C1 segment of cervical spinal cord (tissue), 14 donors: Measurements from ENCODE around the gene FGF12.
A peak's percentile ranks its signal among the peaks of the same experiment; 100 is the strongest.

Experiments used
- DNase-seq, 14 donors: peaks; one replicate each; lab custom pipeline; 2025; lab: John Stamatoyannopoulos, UW

Gene FGF12

DNA sequence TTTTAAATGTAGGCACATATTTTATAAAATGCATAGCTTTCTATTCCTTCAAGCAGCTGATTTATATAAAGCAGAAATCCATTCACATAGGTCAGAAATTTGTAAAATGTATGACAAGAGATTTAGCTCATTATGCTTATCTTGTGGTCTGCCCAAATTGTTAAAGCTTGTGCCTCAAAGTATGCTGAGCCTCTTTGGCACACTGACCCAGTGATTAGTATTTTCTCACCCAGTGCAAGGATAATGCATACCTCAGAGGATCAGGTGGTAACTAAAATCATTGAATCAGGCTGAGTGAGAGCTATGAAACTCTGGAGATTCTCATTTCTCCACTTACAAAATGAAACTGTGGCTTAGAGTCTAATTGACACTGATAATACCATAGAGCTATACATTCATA is 533.3 kb downstream of the FGF12 start:
- DNase-seq: no peak

DNA sequence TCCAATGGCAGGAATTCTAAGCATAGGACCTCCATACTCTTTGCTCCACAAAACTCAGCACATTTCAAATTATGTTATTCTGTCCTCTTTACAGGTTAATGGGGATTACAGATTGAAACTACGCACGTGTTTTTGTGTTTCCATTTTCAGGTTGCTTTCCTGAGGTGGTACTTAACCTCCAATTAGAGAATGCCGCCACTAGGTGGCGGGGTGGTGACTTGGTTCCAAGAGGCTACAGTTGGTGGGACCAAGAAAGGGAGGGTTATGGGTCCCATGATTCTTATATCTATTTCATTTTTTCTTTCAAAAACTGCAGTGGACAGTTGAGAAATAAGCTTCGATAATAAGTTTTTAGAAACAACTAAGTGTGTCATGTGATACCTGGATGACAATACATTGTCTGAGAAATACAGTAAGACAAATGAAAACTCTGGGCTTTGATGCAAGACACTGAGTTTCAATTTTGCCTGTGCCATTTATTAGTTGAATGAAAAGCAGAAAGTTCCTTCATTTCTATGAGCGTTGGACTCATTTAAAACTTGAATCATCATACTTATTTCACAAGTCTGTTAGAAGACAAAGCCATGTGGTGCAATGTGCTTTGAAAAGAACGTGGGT is 539.0 kb downstream of the FGF12 start:
- peak in 4 of 14 donors; percentile 1 to 16 (median 8) for DNase-seq

DNA sequence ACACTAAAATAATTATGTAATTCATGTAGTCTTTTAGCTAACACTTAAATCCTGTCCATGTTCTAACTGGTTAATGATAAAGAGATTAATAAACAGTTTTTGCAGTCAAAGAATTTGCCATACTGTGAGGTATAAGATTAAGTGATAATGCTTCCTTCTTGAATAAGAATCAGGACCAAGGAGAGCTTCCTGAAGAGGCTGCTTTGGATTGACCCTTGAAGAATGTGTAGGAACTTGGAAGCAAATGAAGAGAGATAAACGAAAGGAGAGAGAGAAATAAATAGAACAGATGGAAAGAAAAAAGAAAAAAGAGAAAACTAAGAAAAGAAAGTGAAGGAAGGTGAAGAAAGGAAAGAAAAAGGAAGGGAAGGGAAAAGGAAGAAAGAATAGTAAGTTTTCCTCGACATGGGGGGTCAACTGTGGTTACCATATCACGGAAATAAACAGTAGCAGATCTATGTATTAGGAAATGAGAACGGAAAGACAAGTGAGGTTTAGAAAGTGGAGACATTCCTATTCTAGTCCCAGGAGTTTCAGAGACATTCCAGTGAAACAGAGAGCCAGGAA is 539.8 kb downstream of the FGF12 start:
- no peak for DNase-seq

DNA sequence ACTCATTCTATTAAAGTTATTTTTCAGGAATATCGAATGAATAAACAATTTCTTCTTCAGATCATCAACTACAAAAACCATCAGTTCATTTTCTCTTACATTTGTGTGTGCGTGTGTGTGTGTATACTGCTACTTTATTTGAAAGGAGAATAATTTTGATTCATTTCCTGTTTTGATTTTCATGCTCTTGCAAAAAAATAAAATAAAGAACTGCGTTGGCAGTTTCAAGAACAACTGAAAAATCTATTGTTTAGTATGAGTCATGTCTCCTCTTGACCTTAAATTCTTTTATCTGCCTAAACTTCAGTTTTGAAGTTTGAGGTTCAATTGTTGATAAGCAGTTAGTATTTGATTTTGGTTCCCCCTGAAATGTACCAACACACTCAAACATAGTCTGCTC is 540.8 kb downstream of the FGF12 start:
- no peak for DNase-seq

GRCh38 chr3:192186045-192186444 is 541.3 kb downstream of the FGF12 start:
- no peak for DNase-seq

DNA sequence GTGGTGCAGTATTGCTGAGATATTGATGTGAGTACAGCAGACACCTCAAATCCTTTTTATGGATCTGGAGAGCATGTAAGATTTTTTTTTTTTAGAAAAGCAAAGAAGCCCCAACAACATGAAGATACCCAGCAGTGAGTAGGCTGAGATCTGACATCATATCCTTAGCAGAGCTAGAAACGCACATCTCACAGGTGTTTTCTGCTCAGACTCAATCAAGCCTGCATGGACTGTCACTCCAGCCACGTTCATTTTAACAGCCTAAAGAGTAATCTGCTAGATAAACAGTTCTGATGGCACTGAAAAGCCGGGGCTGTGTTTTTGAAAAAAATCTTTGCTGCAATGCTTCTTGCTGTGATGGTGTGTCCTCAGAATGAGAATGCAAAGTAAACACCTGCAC is 544.2 kb downstream of the FGF12 start:
- no peak for DNase-seq

DNA sequence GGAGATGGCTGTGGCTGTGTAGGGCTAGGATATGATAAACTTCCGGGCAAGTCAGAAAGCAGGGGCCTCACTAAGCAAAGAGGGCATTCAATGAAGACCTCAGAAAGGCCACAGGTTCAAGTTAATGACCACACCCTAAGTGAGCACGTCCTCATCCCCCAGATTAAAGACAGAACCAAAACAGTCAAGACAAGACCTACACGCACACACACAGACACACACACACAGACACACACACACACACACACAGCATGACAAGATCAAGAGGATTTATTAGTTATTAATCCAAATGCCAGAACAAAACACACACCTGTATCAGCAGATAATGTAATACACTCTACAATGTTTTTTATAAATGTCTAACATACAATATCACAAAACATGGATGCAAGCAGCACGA is 546.2 kb downstream of the FGF12 start:
- no peak for DNase-seq

DNA sequence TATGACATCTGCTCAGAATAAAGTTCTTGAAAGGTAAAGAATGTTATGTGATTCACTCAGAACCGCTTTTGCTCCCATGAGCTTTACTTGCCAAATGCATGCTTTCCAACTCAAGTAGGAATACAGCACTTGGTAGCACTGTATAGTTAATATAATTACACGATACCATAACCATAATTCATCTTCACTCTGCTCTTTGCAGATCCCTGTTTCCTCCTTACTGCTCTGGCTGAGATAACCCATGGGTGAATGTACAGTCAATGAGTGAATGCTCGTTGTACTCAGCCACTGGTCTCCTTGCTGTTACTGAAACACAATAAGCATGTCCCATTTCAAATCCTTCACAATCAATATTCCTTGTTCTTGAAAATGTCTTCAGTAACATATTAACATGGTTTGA is 550.0 kb downstream of the FGF12 start:
- no peak for DNase-seq

GRCh38 chr3:192174283-192174682 is 553.1 kb downstream of the FGF12 start:
- DNase-seq: no peak

- no peak for DNase-seq
These were observed 556.1 kb downstream of the FGF12 start for GRCh38 chr3:192171213-192171612.

DNA sequence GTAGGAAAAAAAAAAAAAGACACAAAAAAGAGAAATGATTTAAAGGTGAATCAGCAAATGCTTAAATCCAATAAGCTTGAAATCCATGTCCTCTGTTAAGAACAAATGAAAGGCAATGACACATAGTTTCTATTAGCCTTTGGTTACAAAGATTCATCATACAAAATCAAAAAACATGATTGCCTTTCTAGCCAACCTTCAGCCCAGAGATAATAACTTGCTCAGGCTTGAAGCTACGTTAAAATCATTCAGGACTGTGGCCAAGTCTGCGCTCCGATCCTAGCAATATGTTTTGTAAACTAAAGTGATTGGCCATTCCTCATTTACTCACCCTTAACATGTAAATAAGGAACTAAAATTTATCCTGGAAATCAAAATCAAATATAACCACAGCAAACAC is 556.7 kb downstream of the FGF12 start:
- no peak for DNase-seq

DNA sequence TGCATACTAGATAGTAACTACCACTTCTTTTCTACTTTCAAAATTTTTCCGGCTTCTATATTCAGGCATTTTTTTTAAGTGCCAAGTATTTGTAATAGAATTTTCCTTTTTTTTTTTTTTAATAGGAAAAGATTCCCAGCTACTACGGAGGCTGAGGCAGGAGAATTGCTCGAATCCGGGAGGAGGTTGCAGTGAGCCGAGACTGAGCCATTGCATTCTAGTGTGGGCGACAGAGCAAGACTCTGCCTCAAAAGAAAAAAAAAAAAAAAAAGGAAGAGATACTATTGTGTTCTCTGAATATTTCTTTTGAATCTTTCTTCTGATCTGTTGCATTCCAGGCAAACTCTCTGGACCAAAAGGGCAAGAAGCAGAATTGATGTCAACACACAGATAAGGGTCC is 557.3 kb downstream of the FGF12 start:
- DNase-seq: no peak

GRCh38 chr3:192169332-192169915 is 557.9 kb downstream of the FGF12 start:
- no peak for DNase-seq

GRCh38 chr3:192168202-192168601 is 559.1 kb downstream of the FGF12 start:
- no peak for DNase-seq

- no peak for DNase-seq
These were observed 561.8 kb downstream of the FGF12 start for GRCh38 chr3:192165552-192165951.

GRCh38 chr3:192161661-192162060 is 565.7 kb downstream of the FGF12 start:
- no peak for DNase-seq

DNA sequence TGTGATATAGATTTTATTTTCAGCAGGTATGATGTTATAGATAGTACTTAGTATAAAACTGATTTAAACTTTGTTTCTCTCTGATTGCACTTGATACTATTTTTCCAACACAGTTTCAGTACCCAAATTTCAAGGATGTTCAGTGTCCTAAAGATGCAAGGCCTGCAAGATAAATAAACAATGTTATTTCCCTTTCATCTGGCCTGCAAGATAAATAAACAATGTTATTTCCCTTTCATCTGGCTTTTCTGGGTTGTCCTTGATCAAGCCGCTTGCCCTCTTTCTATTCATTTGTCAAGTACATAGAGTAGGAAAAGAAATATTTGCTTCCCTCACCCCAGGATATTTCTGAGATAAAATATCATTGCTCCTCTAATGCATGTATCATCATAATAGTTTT is 571.0 kb downstream of the FGF12 start:
- no peak for DNase-seq

- DNase-seq: no peak
These were observed 572.1 kb downstream of the FGF12 start for GRCh38 chr3:192155194-192155593.

DNA sequence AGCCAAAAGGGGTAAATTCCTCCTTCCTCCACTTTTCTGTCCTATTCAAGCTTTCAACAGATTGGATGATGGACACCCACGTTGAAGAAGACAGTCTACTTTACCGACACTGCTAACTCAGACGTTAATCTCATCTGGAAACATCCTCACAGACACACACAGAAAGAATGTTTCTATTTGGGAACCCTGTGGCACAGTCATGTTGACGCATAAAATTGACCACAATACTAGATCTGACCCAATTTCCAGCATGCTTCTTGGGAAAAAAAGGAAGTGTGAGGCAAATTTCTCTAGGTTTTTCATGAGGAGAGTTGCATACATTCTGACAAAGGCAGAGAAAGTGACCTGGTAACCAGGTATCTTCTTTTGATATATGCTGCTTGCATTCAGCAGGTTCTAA is 594.1 kb downstream of the FGF12 start:
- no peak for DNase-seq

DNA sequence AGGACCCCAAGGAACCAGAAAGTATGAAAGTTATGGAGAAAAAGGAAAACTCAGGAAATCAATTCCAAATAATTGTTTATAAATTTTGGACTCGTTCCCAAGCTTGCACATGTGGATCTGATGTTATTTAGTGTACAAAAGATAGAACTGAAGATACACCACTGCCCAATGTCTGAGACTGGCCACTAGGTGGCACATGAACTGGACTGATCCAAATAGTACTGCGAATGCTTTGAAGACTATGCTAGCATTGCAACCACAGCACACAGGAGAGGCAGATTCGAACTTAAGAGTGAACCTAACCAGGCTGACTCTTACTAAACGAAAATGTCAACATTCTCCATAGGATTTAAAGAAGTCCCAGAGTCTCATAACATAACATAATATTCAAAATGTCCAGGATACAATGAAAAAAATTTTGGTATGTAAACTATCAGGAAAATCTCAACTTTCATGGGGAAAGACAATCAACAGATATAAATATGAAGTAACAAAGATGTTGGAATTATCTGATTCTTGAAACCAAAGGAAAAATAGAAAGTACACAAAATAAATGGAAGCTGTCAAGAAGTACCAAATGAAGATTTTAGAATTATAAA is 596.7 kb downstream of the FGF12 start:
- peak in 7 of 14 donors; percentile 2 to 53 (median 9) for DNase-seq

DNA sequence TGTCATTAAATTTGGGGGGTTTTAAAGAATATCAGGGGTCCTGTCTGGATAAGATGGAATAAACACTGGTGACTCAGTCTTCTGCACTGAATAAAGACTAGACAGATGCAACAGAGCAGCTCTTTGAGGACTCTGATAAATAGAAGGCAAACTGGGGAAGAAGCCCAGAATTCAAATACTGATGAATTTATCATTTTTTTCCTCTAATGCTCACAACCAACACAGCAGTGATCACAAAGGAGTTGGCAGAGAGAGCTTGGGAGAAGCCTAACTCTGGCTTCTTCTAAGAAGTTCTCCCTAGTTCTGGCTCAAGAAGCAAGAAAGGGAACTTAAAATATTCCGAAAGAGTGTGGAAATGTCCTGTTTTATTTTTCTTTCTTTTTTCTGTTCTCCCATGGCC is 597.8 kb downstream of the FGF12 start:
- peak in 2 of 14 donors; percentile 2 to 5 for DNase-seq

- DNase-seq: no peak
These were observed 598.4 kb downstream of the FGF12 start for GRCh38 chr3:192128922-192129321.

DNA sequence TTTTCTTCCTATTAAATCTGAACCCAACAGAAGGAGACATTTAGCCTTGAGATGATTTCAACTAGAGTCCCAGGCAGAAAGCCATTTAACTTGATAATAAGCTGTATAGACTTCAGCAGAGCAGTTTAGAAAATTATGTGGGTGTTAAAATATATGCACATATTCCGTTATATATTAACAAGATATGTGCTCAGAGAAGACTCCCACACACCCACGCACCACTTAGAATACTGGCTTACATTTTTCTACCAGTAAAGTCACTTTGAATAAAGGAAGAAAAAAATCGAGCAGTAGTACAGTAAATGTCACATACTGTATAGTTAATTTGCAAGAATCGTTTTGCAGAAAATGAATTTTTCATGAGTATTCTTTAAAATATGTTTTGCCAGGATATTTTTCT is 599.3 kb downstream of the FGF12 start:
- DNase-seq: no peak
